GM18870 (cell line): Measurements from ENCODE around the gene ZNRF3.

ENCODE experiments used
- ATAC-seq: cut with Tn5 transposase; IDR thresholded peaks from one replicate; pipeline ENCODE4 v1.9.1; 2021; ENCODE audit warnings: moderate library complexity; ENCODE audit not compliant: unreplicated experiment

Gene ZNRF3

DNA sequence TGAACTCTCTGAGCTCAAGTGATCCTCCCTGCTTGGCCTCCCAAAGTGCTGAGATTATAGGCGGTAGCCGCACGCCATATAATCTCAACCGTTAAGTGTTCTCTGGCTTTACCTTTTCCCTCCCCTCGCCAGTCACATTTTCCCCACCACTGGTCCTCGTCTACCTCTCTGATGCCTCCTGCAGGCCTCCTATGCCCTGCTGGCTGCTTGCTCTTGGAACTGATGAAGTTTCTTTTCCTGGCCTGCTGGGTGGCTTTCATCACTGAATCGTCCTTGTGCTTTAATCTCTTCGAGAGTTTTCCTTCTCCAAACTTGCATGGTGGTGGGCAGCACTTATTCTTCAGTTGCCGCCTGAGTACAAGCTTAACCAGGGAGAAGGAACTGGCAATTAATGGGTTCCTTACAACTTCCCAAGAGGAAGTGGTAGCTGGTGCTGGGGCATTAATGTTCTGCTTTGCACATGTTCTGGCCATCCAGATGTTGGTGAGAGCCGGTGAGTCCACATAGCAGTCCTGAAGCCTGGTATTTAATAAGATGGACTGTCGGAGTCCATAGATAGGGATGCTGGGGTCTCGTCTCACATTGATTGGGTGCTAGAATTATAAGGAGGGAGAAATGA lies 177.0 kb downstream of the ZNRF3 start:
- ATAC-seq, result no peak

DNA sequence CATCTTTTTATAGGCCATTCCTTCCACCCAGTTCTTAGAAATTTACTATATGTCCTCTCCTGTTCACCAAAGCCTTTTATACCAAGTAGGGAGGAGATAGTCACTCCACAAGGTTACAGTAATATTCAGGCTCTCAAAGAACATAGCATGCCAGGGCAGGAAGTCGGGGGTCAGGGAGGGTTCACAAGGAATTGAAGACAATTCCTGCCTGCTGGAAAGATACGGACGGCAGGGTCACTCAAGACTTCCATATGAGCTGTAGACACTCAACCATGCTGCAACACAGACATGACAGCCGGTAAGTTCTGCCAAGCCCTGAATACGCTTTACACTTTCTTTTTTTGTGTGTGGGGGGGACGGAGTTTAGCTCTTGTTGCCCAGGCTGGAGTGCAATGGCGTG lies 177.6 kb downstream of the ZNRF3 start:
- no peak for ATAC-seq

DNA sequence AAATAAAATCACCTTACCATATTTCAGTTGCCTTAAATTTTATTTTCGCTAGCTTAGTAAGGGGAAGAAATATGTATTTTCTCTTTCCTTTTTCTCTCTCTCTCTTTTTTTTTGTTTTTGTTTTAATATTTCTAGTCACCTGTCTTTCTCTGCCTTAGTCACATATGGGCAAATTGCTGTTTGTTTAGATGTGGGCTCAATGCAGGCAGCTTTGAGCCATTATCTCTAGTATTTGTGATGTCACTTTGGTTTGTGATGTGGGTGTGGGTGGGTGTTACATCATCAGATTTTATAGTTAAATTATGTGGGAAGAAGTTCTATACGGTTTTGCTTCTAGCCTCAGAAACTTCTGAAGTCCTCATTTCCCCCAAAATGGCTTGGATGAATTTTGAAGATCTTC lies 178.4 kb downstream of the ZNRF3 start, which contains the start of gene C22orf31:
C22orf31 (minus strand) TSS at position 59 of the 400 bp plus-strand sequence; CDS start at position 20, 39 bp downstream.
- ATAC-seq, result no peak

DNA sequence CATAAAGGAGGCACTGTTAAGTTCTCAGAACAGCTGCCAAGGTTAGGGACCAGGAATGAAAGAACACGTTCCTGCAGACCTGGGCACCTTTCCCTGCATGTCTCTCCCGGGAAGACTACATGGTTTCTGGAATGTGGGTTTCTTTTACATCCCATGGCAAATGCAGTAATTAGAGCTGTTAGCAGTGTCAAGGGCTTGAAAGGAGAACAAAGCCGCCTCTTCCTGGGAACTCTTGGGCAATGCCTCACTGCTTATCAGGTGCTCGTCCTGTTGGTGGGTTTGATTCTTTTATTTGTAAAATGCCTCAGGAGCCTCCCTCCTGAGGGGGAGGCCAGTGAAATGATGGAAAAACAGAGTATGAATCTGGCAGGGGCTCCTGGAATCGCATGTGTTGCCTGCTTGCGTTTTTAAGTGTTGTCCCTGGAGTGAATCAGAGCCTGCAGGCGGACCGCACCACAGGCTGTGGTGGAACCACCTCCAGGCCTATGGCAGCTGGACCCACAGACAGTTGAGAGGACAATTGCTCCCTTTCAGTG lies 179.0 kb downstream of the ZNRF3 start:
- no peak for ATAC-seq

DNA sequence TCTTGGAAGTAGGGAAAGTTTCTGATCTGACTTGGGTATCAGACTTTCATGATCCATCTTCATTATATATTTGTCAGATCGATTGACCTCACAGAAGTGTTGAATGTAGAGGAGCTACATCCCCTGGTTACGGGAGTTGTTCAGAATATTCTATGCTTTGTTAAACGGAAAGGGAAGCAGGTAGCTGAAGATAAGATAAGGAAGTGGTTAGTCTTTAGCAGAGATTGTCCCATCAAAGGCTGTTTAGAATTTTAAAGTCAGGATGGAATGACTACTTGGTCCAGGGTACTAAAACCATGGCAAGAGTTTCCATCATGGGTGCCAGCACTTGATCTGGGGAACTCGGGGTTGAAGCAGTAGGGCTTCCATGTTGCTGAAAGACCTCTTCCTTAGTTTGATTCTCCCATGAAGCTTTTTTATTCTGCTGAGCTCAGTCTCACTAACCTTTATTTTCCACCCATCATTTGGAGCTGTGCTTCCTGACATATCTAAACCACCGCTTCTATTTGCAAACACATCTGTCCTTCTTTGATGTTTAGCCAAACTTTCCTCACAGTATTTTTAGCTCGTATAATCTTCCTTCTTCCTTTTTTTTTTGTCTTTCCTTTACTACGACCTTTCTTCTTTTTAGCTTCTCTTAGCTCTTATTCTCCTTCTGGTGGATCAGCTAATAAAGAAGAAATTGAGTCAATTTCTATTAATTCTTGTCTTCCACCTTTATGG lies 182.3 kb downstream of the ZNRF3 start:
- ATAC-seq, result no peak

DNA sequence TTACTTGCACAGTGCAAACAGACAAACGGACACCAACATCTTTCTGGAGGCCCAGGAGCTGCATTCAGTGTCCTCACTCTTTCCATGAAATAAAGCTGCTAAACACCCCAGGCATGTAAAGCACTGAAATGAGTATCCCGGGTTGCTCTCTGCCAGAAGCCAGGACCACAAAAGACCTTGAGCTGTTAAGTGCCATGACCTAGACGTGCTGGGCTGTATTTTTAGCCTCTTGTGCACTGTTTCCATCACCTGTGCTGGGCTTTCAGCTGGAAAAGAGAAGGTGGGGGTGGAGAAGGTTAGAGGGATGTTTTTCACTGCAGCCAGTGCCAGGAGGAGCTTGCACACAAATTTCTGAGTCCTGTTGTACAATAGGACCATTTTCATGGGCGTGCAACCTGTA lies 186.1 kb downstream of the ZNRF3 start:
- no peak for ATAC-seq

DNA sequence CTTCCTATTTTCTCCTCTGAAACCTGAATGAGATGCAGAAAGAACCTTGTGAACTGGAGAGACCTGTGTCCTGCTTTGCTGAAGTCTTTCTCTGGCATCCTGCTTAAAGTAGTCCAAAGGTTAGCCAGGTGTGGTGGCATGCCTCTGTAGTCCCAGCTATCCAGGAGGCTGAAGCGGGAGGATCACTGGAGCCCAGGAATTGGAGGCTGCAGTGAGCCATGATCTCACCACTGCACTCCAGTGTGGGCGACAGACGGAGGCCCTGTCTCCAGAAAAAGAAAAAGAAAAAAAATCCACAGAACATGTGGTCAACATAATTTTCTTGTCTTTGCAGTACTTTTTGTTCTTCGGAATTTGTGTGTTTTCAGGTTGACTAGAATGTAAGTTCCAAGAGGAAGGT lies 187.1 kb downstream of the ZNRF3 start:
- ATAC-seq, result no peak

DNA sequence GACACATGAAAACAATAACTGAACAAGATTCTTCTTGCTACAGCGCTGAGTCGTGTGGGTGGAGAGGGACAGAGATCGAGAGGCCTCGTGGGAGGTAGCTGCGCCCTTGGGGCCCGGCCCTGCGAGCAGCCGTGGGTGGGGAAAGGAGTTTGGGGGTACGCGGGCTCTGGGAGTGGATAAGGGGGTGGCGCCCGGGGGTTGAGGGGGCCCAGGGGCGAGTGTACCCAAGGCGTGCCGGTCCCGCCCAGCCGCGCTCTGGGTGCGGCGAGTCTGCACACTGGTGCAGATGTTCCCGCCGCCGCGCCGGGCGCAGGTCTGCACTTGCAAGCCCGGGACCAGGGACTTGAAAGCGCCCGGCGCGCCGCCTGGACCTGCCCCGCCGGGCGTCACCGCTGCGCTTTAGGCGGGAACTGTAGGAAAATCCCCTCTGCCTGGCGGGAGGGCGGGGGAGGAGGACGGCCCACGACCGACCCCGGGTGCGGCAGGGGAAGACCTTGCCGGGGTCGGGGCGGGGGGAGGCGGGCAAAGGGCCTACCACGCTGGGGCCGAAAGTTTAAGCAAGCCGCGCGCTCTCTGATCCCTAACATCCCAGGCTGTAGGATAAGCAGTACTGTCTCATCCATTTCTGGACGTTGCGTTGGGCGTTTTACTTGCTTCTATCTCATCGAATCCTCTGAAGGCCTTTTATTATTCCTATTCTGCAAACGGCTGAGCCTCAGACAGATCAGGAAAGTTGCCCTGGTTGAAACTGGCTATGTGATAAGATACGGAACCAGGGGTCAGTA lies 188.1 kb downstream of the ZNRF3 start:
- no peak for ATAC-seq

DNA sequence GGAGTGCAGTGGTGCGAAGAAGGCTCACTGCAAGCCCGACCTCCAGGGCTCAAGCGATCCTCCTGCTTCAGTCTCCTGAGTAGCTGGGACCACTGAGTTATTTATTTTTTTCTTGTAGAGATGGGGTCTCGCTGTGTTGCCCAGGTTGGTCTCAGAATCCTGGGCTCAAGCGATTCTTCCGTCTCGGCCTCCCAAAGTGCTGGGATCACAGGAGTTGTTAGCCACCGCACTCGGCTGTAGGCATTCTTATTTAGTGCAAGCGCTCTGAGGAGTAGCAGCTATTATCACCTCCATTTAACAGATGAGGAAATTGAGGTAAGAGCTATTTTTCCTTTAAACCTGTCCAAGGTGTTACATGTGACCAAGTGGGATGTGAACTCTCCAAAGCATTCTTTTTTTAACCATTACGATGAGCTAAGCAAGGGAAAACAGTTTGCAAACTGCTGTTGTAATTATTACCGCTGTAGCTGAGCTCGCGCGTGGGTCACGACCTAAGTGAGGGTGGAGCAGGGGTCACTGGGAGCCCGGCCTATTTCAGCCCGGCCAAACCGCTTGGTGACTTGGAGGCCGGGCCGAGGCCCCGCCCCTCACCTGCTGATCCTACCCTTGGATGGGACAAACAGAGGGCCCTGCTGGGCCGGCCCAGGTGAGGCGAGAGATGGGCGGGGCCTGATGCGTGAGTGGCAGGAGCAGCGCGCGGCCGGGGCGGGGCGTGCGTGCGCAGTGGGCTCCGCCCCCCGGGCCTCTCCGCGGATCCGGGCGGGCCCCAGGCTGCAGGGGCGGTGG lies 189.0 kb downstream of the ZNRF3 start:
- ATAC-seq, result no peak

DNA sequence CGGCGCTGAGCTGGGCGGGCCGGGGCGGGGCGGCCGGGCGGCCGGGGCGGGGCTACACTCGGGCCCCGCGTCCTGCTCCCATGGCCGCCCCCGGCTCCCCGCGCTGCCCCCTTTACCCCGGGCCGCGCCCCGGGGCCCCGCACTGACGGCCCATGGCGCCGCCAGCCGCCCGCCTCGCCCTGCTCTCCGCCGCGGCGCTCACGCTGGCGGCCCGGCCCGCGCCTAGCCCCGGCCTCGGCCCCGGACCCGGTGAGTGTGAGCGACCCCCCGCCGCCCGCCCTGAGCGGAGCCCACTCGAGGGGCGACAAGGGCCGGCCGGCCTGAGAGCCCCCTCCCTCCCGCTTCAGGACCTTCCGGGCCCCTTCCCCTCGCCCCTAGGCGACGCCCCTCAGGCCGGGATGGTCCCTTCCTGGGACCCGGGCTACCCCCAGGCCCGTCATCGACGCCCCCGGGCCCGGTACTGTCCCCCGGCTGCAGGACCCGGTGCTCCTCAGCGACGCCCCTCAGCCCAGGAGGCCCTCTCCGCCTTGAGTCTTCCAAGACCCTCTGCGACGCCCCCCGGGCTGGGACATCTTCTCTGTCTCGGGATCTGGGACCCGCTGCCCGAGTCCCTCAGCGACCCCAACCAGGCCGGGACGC lies 189.7 kb downstream of the ZNRF3 start, which contains the start of gene KREMEN1:
KREMEN1 (plus strand) TSS at position 57 of the 639 bp plus-strand sequence; CDS start at position 153, 96 bp downstream.
- ATAC-seq, result no peak

DNA sequence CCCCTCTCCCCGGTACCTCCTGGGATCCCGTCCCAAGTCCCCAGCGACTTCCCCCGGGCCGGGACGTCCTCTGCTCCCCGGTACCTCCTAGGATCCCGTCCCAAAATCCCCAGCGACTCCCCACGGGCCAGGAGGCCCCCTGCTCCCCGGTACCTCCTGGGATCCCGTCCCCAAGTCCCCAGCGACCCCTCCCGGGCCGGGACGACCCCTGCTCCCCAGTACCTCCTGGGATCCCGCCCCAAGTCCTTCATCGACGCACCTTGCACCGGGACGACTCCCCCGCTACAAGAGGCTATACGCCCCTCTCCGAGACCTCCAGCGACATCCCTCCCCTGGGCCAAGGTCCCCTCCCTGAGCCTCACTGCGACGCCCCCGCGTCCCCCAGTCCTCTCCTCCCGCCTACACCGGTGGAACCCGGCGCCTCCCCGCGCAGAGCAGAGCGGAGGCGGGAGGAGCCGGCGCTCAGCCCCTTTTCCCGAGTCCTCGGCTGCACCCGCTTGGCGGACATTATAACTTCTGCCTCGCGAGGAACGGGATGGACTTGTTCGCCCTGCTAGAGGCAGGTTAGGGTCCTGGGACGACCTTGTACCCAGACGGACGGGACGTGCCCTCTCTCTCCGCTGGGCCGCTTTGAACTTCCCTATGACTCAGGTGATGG lies 190.4 kb downstream of the ZNRF3 start:
- ATAC-seq, result no peak

DNA sequence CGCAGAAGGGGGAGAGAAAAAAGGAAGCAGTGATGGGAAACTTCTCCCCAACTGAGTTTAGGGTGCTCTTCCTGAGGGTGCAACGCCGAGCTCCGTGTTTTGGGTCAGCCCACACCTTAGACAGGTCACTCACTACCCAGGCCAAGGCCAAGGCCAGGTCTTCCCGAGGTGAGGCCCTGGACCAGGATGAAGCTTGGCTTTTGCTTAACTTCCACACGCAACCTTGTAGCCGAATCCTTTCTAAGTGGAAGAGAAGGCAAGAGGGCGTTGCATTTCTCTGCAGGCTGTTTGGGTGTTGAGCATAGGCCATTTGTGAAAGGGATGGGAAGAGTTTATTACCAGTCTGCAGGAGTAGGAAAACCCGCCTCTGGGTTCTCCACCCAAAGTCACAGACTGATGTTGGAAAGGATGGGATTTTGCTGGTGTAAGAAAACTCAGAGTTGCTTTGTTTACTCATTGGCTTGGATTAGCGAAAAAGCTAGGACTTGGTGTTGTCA lies 191.0 kb downstream of the ZNRF3 start:
- ATAC-seq, result no peak

DNA sequence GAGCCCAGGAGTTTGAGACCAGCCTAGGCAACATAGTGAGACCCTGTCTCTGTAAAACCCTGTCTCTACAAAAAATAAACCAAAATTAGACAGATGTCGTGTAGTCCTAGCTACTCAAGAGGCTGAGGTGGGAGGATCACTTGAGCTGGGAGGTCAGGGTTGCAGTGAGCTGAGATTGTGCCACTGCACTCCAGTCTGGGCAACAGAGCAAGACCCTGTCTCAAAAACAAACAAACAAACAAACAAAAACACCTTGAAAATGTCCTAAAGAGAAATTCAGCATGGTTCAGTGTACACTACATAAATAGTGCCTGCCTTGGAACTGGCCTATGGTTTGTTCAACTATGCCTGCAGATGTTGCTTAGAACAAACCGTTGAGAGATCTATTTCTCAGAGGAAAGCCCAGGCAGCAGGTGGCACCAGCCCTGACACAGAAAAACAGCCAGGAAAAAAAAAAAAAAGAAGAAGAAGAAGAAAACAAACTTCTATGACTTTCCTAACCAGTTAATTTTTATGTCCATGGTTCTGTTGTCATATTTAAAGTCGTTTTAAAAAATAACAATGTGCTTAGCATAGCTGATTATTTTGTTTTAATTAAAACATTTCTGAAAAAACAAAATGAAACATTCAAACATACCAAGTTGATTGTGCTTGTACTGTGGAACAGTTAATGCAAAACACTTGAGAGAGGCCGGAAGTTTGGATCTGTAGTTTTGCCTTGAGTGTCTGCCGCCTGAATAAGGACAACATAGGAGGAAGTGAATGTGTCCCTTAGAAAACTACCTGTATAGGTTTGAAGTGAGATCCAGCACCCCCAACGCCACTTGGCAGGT lies 194.9 kb downstream of the ZNRF3 start:
- ATAC-seq, result no peak

DNA sequence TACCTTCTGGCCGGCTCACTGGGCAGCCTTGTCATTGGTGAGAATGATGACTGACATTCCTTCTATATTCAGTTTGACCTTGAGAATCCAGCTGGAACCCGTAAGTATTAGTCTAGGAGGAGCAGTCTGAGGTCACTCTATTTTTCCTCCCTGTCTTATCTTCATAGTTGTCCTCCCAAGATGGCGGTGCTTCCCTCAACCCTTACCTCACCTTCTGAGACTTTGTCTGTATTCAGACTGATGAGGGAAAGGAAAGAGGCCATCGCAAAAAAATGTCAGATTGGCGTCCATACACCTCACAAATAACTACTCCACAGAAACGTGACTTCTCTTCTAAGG lies 195.5 kb downstream of the ZNRF3 start:
- no peak for ATAC-seq

DNA sequence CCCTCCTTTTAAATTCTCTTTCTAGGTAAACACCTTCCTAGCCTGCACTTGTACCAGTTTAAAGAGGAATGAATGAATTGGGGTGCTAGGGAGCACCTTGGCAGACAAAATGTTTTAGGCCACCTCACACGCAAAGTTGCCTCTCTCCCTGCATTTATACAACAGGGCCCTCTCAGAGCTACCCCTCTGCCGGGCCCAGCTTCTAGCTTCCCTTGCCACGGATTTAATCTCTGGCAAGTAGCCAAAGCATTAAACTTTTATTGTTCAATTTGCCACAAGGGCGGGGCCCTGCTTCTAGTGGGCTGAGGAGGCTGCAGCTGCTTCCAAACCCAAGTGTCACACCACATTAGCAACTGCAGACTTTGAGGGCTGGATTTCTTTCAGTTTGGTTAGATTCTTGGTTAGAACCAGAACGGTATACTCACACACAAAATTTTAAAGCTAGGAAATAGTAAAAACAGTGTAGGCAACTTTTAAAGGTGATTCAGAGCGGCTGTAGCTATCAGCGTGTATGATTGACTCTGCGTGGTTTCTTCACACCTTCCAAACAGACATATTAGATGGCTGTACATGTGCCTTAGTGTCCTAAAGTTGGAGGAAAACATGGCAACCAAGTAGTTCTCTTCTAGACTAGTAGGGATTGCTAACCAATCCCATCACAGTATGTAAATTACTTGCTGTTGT lies 196.0 kb downstream of the ZNRF3 start:
- ATAC-seq, result no peak

DNA sequence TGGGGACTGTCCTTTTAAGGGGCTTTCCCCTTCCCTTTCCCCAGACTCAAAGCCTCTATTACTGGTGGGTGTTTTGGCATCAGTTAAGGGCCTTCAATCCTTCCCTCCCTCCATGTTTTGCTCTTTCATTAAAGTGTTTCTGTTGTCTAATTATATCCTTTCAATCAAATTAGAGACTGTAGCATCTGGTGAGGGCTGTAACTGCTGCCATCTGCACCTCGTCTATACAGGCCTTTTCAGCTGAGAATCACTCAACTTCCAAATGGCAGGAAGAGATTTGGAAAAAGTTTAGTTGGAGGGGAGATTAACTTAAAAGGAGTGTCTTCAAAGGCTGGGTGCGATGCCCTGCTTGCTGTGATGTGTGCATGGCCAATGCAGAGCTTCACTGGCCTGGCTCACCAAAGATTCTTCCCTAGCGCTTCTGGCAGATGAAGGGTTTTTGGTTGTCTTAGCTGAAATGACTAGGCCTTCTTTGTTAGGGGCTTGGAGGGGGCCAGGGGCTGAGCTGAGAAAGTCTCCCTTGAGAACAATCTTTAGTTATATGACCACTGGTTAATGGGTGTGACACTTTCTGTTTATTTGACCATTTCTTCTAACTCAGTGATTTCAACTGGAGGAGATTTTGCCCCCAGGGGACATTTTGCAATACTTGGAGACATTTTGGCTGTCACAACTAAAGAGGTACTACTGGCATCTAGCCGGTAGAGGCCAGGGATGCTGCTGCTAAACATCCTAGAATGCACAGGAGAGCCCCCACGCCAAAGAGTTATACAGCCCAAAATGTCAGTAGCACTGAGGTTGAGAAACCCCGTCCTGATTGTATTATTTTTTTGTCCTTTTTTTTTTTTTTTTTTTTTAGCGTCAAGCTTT lies 197.0 kb downstream of the ZNRF3 start:
- no peak for ATAC-seq

DNA sequence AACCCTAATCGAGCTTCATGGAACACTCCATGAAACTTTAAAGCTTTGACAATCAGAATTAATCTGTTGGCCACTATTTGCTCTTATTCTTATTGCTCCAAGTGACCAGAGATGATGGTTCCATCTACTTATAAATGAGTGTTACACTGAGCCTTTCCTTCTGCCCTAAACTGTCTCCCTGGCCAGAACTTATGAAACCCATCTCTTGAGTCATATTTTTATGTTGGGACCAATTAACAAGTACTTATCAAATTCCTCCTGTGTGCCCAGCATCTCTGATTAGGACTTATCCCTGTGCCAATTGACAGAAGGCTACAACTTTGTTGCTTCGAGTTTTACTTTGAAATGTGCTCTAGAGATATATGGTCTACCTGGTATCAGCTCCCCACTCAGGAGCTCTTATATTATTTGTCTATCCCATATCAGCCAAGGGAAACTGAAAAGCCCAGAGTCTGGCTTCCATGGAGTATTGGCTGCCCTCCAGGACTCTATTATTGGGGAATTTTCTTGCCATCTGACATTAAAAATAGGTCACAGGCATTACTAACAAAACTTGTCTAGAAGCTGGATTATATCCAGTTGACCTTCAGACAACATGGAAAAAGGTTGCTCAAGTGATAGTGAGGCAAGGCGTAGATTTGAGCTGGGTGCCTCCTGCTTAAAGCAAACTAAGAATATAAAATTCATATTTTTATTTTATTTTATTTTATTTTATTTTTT lies 198.3 kb downstream of the ZNRF3 start:
- ATAC-seq, result no peak
